Activated T-cell treated with anti-CD3 and anti-CD28 coated beads, Interleukin-2, amount 50 U/mL, for 1 hour (primary cell): Measurements from ENCODE around the gene BNC2.

Experiments used
- DNase-seq: peaks from one replicate; pipeline ENCODE4 v3.0.0-alpha.2; 2020

BNC2 gene

GRCh38 chr9:16868701-16869100, 1.8 kb downstream of the BNC2 start:
- no peak for DNase-seq

- no peak for DNase-seq
Measured at GRCh38 chr9:16867576-16868311, 2.7 kb downstream of the BNC2 start.

- no peak for DNase-seq
Measured at GRCh38 chr9:16866587-16866986, 3.9 kb downstream of the BNC2 start.

GRCh38 chr9:16864649-16865434, 5.6 kb downstream of the BNC2 start:
- DNase-seq: no peak

GRCh38 chr9:16848179-16848578, 22.3 kb downstream of the BNC2 start:
- DNase-seq: no peak

- no peak for DNase-seq
Measured at GRCh38 chr9:16846986-16847385, 23.5 kb downstream of the BNC2 start.

GRCh38 chr9:16846367-16846766, 24.1 kb downstream of the BNC2 start:
- no peak for DNase-seq

- DNase-seq: no peak
Measured at GRCh38 chr9:16834817-16835216, 35.7 kb downstream of the BNC2 start.

- DNase-seq: no peak
Measured at GRCh38 chr9:16833296-16833835, 37.1 kb downstream of the BNC2 start.

GRCh38 chr9:16832101-16832500, 38.4 kb downstream of the BNC2 start:
- no peak for DNase-seq

GRCh38 chr9:16830806-16831205, 39.7 kb downstream of the BNC2 start:
- no peak for DNase-seq

GRCh38 chr9:16828340-16829281, 41.9 kb downstream of the BNC2 start:
- DNase-seq: no peak

GRCh38 chr9:16825971-16826625, 44.4 kb downstream of the BNC2 start:
- DNase-seq: no peak

- DNase-seq: no peak
Measured at GRCh38 chr9:16825331-16825725, 45.1 kb downstream of the BNC2 start.

GRCh38 chr9:16824545-16825330, 45.7 kb downstream of the BNC2 start:
- DNase-seq: no peak

GRCh38 chr9:16823906-16824305, 46.6 kb downstream of the BNC2 start:
- no peak for DNase-seq

GRCh38 chr9:16821344-16821743, 49.1 kb downstream of the BNC2 start:
- no peak for DNase-seq

GRCh38 chr9:16817514-16817913, 53.0 kb downstream of the BNC2 start:
- no peak for DNase-seq

GRCh38 chr9:16817002-16817401, 53.5 kb downstream of the BNC2 start:
- DNase-seq: no peak

- no peak for DNase-seq
Measured at GRCh38 chr9:16816011-16816410, 54.5 kb downstream of the BNC2 start.

- no peak for DNase-seq
Measured at GRCh38 chr9:16815079-16815478, 55.4 kb downstream of the BNC2 start.

- no peak for DNase-seq
Measured at GRCh38 chr9:16813838-16814237, 56.6 kb downstream of the BNC2 start.
